HL-60 (cell line): Measurements from ENCODE around the gene GLRX5.

ENCODE experiments used
- DNase-seq, 2 experiments: peaks; one replicate each; pipeline ENCODE4 v3.0.0-alpha.2; 2010 to 2020; ENCODE audit warnings: low read depth in 1 of 2, low spot score in 1 of 2
- H3K27ac ChIP-seq: fragments of 250-450 bp; sonication (Bioruptor Pico); replicated peaks from 2 replicates; pipeline ENCODE4 v1.5.1; 2020; ENCODE audit warnings: mild to moderate bottlenecking, moderate library complexity
- H3K27me3 ChIP-seq: fragments of 250-450 bp; sonication (Bioruptor Pico); 2 replicates; pipeline ENCODE4 v1.5.1; 2021; ENCODE audit warnings: mild to moderate bottlenecking, moderate library complexity; ENCODE audit not compliant: insufficient read depth, poor library complexity, severe bottlenecking
- H3K4me3 ChIP-seq: replicated peaks from 2 replicates; pipeline ENCODE4 v1.5.1; 2011; ENCODE audit warnings: mild to moderate bottlenecking, control low read depth, low read length; ENCODE audit not compliant: insufficient read depth
- GABPA ChIP-seq: IDR thresholded peaks from 2 replicates; pipeline ENCODE4 v1.6.1; 2012; ENCODE audit warnings: low read depth
- POLR2AphosphoS5 ChIP-seq: IDR thresholded peaks from 2 replicates; pipeline ENCODE4 v1.6.1; 2012; ENCODE audit warnings: low read depth
- SPI1 ChIP-seq: IDR thresholded peaks from 2 replicates; pipeline ENCODE4 v1.6.1; 2012; ENCODE audit warnings: low read depth, mild to moderate bottlenecking, borderline replicate concordance
- TF ChIP-seq, protein P1 (sequence below): IDR thresholded peaks from one replicate; pipeline ENCODE4 v1.5.1; 2011; ENCODE audit warnings: low read length, control low read depth, inconsistent platforms; ENCODE audit not compliant: insufficient read depth
- TF ChIP-seq, protein P2 (sequence below): IDR thresholded peaks from 2 replicates; pipeline ENCODE4 v1.6.1; 2012; ENCODE audit warnings: low read depth; ENCODE audit not compliant: insufficient replicate concordance

GLRX5 gene

DNA sequence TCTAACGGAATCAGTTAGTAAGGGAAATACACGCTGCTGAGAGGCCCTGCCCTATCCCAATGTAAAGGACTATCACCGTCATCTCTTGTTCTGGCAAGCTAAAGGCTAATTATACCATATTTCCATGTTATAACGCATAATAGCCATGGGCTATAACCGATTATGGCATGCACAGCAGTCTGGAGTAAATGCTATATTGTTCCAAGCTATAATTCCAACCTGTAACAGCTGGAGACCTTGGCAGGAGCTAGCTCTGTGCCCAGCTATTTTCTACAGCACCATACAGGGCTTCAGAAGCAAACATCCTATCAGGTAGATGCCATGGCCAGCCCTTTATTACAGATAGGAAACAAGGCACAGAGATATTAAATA lies 44.7 kb upstream of the GLRX5 start:
- TF ChIP-seq, protein P1, sequence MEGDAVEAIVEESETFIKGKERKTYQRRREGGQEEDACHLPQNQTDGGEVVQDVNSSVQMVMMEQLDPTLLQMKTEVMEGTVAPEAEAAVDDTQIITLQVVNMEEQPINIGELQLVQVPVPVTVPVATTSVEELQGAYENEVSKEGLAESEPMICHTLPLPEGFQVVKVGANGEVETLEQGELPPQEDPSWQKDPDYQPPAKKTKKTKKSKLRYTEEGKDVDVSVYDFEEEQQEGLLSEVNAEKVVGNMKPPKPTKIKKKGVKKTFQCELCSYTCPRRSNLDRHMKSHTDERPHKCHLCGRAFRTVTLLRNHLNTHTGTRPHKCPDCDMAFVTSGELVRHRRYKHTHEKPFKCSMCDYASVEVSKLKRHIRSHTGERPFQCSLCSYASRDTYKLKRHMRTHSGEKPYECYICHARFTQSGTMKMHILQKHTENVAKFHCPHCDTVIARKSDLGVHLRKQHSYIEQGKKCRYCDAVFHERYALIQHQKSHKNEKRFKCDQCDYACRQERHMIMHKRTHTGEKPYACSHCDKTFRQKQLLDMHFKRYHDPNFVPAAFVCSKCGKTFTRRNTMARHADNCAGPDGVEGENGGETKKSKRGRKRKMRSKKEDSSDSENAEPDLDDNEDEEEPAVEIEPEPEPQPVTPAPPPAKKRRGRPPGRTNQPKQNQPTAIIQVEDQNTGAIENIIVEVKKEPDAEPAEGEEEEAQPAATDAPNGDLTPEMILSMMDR, result no peak
- TF ChIP-seq, protein P2, sequence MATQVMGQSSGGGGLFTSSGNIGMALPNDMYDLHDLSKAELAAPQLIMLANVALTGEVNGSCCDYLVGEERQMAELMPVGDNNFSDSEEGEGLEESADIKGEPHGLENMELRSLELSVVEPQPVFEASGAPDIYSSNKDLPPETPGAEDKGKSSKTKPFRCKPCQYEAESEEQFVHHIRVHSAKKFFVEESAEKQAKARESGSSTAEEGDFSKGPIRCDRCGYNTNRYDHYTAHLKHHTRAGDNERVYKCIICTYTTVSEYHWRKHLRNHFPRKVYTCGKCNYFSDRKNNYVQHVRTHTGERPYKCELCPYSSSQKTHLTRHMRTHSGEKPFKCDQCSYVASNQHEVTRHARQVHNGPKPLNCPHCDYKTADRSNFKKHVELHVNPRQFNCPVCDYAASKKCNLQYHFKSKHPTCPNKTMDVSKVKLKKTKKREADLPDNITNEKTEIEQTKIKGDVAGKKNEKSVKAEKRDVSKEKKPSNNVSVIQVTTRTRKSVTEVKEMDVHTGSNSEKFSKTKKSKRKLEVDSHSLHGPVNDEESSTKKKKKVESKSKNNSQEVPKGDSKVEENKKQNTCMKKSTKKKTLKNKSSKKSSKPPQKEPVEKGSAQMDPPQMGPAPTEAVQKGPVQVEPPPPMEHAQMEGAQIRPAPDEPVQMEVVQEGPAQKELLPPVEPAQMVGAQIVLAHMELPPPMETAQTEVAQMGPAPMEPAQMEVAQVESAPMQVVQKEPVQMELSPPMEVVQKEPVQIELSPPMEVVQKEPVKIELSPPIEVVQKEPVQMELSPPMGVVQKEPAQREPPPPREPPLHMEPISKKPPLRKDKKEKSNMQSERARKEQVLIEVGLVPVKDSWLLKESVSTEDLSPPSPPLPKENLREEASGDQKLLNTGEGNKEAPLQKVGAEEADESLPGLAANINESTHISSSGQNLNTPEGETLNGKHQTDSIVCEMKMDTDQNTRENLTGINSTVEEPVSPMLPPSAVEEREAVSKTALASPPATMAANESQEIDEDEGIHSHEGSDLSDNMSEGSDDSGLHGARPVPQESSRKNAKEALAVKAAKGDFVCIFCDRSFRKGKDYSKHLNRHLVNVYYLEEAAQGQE, result no peak
- TF ChIP-seq POLR2AphosphoS5 (no peak), SPI1 (no peak), GABPA (no peak)
- no peak for DNase-seq
- Histone ChIP-seq H3K4me3 (no peak overlapping the region), H3K27me3 (no peaks in the 10 kb centered on the region), H3K27ac (no peak overlapping the region; the same call in 1 of the 2 replicates)

DNA sequence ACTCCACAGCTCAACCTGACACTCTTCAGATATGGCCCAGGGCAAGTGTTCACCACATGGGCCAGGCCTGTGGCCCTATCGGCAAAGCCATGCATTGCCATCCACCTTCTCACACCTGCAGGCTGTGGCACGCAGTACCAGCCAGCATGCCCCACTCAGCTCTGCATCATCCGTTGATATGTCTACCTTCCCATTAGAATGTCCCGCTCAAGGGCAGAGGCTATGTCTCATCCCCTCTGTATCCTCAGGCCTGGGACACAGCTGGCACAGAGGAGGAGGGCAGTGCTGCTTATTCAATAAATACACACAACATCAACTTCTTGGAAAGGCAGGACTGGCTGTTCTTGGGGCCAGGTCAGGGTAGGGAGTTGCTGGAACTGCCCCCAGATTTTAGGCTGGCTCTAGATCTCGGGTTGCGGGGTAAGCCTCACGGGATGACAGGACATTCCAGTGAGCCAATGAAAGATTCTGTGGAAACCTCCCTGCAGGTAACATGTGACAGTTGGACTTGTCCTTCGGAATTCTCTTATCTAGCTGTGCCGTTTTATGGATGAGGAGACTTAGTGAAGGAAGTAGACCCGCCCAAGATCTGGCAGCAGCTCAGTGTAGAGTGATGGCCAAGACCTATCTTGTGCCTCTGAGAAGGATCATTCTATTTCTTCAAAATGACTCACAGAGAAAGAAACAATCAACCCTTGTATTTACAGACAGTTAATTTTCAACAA lies 44.0 kb upstream of the GLRX5 start:
- no peak overlapping the region for H3K4me3 ChIP-seq
- H3K27me3 ChIP-seq, result no peaks in the 10 kb centered on the region
- TF ChIP-seq, protein P2, result no peak
- DNase-seq, result no peak
- H3K27ac ChIP-seq, result no peak overlapping the region

DNA sequence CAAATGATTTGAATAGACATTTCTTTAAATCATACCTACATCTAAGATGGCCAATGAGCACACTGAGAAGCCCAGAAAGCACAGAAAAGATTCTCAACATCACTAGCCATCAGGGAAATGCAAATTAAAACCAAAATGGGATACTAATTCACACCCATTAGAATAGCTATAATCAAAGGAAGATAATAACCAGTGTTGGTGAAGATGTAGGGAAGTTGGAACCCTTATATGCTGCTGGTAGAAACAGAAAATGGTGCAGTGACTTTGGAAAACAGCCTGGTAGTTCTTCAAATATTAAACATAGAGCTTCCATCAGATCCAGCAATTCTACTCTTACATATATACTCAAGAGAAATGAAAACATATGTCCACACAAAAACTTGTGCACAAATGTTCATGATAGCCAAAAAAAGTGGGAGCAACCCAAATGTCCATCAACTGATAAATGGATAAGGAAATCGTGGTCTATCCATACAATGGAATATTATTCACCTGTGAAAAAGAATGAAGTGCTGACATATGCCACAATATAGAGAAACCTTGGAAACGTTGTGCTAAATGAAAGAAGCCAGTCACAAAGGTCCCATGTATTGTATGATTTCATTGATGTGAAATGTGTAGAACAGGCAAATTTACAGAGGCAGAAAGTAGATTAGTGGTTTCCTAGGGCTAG lies 42.8 kb upstream of the GLRX5 start:
- DNase-seq, result no peak
- no peaks in the 10 kb centered on the region for H3K27me3 ChIP-seq
- TF ChIP-seq POLR2AphosphoS5, result no peak
- TF ChIP-seq, protein P1, result no peak
- TF ChIP-seq, protein P2, result no peak
- TF ChIP-seq GABPA, result no peak
- no peak for TF ChIP-seq SPI1
- no peak overlapping the region for H3K27ac ChIP-seq
- H3K4me3 ChIP-seq, result no peak overlapping the region
